Midbrain (tissue), 1 donor: ENCODE data around the gene COPZ2.
"Not testable (repeated sequence)": the region's sequence is repeated elsewhere in the genome, so short reads cannot be mapped to it uniquely, and the experiment has no call there.

ENCODE experiments used
- DNase-seq: peaks from one replicate; lab custom pipeline; 2025; lab: John Stamatoyannopoulos, UW

The COPZ2 gene

DNA sequence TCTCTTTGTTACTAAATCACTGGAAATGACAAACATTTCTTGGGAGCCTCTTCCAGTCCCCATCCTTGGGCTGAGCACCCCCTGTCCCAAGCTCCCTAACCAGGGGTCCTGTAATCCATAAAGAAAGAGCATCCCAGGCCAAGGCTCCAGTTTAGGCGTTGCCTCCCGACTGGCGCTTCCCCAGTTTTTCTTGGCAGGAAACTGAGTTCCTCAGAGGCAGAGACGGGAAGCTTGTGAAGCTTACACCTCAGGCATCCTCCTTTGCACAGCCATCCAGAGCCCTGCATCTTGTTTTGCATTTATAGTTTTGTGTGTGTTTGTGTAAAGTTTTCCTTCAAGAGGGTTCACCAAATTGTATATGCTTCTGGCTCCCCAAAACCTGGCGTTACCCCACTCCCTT, 7.1 kb downstream of the COPZ2 start:
- no peak for DNase-seq

DNA sequence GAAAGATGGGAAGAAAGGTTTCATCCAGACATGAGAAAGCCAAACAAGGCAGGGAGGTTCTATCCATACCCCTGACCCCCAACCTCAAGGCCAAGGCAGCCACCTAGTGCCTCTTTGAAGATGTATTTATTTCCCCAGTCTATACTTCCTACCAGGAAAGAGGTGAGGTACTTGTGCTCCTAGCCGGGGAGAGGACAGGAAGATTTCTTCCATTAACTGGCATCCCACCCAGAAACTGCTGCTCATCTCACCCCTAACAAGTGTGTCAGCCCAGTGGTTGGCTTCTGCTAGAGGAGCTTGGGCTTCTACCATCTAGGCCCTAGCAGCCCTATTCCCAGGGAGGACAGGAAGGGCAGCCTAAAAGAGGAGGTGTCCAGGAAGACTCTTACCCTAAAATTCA, 8.9 kb downstream of the COPZ2 start:
- no peak for DNase-seq

DNA sequence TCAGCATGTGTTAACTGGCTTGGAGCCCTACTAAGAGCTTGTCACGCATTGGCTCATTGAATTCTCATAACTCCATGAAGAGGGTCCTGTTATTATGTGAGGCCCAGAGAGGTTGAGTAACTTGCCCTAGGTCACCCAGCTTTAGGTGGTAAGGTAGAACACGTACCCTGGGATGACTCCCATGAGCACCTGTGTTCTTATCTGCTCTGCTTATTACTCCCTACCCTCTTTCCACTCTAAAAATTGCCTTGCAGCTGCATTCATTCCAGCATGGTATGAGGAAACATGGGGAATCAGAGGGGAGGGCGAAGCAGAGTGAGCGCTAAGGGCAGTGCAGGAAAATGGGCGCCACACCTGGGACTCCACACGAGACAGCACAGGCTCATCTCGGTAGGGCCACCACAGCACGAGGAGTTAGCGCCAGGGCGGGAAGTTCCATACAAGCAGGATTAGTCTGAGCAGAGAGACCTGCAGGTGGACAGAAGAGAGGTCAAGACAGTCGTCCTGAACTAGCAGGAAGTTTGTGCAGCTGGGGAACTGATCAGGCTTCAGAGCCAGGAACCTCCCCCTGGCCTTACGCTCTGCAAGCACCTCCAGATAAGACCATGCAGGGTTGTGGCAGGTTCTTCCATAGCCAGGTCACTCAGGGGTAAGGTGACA, 10.1 kb downstream of the COPZ2 start:
- no peak for DNase-seq

DNA sequence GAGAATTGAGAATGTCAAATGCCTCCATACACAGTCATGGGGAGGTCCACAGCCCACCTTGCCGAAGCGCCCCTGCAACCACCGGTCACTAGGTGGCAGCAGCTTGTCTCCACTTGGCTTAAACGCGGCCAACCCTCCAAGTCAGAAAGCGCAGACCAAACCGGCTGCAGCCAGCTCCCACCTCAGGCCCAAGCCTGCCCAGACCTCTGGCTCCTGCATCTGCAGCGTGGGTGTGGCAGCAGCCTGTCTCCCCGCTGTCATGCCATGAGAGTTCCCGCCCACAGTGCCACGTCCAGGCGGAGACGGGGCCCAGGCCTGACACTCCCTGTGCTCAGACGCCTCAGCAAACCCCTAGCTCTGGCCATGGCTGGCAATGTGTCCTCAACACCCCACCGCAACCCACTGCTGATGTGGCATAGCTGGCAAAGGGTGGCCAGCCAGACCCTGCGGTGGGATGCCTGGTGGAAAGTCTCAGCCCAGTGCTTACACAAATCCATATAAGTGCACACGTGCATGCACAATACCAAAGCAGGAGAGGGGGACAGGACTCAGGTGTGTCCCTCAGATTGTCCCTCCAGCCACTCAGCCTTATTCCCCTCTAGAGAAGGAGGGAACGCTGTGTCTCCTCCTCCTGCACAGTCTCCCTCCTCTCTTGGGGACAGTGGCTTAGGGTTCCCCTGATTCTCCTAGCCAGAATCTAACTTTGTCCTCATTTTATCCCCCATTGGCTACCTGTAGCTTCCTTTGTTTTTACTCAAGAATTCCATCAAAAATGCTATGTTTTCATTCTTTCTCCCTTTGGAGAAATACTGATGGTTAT, 10.9 kb downstream of the COPZ2 start:
- peak; percentile 77 for DNase-seq

DNA sequence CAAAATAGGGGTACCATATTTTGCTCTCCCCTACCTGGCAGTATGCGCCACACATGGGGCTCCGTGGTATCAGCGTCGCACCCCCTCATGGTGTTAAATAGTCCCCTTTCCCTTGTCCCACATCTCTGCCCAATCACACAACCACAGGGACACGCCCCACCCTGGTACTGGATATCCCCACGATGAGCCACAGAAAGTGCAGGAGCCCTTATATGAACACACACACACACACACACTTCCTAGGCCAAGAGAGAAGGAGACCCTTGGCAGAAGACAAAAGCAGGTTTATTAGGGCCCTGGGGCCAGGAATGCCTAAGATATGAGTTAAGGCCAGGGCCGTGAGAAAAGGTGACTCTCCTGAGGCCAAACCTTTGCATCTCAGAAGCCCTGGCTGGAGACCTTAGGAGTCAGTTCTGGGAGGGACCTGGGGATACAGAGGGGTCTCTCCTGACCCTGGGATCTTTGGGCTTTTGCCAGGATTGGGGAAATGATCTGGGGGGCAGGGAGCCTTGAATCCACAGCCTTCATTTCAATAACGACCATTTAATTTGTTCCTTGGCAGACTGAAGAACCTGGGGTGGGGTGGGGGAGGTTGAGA, 11.6 kb downstream of the COPZ2 start:
- no peak for DNase-seq

DNA sequence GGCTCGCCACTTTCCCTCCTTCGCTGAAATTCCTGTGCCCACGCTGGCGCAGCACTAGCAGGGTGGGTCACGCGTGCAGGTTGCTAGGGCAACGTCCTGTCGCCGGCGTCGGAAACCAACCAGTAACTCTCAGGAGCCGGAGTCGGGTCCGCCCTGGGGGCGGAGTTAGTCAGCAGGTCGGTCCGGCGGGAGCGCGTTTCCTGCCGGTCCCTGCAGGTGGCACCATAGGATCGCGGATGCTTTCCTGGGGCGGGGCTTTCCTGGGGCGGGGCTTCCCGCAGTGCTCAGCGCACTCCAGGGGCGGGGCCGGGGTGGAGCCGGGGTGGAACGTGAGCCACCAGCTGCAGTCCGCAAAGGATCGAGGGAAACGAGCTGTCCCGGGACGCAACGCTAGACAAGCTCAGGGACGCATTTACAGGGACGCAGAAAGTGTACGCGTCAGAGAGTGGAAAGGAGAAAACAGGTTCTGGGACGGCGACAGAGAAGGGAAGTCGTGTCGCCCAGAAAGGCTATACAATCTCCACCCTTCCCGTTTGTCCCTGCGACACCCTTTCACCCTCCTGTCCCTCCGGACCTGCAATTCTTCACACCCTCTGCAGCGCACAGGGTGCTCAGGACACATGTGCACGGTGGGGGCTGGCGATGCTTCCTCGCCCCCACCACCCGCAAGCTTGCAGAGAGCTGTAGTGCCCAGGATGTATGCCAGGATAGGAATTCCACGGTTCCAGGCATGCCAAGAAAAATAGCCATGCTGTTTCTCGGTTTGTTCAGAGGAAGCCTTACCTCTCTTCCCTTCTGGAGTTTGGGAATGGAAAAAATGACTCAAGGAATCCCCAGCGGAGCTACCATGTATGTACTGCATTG, 12.3 kb downstream of the COPZ2 start:
- DNase-seq, result peak; percentile 96

DNA sequence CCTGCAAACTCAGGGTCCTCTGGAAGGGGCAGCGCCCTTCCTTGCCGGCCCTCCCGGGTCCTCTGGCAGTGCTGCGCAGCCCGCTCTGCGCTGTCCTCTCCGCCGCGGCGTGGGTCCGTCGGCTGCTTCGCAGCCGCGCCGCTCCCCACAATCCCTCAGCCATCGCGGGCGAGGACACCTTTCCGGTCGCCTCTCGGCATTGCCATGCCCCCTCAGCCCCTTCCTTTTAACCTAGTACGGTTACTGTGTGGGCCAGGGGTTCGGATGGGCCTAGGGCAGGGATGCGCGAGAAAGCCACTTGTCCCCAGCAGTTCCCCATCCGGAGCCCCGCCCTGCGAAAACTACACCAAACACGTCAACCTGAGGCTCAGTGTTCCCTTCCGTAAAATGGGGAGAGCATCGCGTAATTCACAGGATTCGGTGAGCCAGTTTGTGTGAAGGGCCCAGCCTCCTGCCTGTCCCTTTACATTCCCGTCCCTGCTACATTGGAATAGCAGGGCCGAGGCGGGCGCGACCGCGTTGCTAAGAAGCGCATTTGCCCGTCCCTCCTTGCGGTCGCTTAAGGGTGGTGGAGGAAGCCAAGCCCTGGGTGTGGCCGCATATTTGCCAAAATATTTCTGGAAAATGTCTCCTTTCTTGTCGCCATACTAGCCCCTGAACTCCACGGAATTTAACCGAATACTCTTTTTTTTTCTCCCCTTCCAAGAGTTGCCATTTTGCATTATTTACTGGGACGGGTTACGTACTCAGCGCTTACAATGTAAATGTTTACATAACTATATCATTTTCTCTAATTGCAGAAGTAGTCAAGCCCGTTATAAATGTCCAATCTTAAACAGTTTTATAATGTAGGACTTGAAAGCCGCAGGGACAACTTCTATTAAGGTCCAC, 13.2 kb downstream of the COPZ2 start:
- no peak for DNase-seq

DNA sequence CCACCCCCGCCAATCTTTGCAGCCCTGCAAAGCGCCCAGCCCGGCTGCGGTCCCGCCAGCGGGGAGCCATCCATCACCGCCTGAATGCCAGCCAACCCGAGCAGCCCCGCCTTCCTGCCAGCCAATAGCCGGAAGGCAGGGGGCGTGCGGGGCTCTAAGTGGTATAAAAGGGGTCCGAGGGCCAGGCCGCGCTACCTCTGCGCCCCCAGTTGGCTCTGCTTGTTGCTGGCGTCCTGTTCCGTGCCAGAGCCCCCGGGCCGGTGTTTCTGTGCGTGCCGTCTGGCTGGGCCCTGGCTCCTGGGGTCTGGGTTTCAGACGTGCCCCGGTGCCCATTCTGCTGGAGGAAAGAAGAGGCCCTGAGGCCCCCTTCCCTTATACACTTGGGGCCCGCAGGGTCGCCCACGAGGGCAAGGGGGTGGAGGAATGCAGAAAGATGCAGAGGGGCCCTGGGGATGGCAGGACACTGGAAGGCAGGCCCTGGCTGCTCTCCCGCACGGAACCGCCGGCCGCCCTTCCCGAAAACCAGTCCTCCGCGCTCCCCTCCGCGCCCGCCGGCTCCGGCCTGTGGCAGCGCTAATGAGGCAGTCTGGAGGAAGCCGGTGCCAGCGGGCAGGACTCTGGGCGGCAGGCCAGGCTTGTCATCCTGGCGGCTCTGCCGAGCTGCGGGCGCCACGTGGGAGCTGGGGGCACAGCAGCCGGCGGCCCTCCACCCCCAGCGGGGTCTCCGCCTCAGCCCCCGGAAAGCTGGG, 14.0 kb downstream of the COPZ2 start:
- DNase-seq, result peak; percentile 91

DNA sequence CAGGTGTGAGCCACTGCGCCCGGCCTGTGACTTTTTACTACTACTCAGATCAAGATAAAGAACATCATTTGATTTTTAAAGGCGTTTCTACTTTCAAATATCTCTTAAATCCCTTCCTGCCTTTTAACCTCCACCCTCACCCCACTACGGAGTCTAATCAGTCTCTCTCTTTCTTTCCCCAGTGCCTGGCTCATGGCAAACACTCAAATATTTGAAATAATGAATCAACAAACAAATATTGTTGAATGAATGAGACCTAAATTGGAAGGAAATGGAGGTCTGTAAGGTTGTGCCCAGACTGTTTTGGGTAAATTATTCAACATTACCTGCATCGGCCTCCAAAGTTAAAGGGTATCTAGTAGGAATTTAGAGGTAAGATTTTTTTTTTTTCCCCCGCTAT, 14.7 kb downstream of the COPZ2 start:
- no peak for DNase-seq

DNA sequence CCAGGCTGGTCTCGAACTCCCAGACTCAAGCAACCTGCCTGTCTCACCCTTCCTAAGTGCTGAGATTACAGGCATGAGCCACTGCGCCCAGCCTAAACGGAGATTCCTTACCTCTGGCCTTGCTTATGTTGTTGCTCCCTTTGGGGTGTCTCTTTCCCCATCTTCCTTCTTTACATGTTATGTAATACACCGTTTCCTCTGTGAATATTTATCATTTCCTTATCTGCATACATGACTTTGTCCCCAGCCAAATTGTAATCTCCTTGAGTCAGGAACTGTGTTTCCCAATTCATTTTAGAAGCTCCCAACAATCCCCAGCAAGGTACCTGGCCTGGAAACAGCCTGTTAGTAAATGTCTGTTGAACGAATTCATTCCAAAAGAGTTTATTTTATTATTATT, 15.7 kb downstream of the COPZ2 start:
- DNase-seq, result no peak

DNA sequence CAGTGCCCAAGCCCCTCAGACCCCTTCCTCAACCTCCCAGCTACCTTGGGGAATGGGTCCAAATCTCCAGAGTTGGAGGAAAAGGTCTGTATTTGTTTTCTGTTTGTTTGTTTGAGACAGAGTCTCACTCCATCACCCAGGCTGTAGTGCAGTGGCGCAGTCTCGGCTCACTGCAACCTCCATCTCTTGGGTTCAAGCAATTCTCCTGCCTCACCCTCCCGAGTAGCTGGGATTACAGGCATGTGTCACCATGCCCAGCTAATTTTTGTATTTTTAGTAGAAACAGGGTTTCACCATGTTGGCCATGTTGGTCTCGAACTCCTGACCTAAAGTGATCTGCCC, 19.8 kb downstream of the COPZ2 start:
- DNase-seq, result not testable (repeated sequence)

DNA sequence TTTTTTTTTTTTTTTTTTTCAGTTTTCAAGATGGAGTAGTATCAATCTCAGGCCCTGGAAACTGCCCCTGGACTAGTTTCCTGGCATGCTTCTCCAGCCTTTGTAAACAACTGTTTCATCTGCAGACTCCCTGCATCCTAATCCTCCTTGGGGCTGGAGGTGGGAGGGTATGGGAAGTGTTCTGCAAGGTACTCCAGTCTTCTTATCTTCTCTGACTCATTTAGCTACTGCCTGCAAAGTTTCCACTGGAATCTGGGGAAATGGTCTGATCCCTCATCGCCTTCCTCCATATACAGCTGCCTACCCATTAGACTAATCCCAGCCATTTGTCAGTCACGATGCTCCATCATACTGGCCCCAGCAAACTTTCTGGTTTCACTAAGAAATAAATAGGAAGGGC, 21.5 kb downstream of the COPZ2 start:
- DNase-seq, result no peak

DNA sequence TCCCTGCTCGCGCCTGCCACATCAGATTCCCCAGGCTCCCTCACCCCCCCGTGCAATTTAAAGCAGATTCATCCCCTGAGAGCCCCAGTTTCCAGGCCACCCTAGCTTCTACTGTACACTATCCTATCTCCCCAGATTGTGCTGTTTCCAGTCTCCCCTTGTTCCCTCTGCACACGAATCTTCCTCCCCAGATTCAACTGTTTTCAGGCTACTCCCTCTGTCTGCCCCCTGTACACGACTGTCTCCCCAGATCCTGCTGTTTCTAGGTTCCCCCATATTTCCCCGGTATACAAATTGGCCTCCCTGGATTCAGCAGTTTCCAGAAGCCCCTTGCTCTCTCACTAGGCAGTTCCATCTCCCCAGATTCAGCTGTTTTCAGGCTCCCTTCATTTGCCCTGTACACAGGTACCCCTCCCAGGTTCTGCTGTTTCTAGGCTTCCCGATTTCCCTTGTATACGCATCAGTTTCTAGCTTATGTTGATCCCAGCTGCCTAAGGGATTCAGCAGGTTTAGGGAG, 22.9 kb downstream of the COPZ2 start:
- no peak for DNase-seq

DNA sequence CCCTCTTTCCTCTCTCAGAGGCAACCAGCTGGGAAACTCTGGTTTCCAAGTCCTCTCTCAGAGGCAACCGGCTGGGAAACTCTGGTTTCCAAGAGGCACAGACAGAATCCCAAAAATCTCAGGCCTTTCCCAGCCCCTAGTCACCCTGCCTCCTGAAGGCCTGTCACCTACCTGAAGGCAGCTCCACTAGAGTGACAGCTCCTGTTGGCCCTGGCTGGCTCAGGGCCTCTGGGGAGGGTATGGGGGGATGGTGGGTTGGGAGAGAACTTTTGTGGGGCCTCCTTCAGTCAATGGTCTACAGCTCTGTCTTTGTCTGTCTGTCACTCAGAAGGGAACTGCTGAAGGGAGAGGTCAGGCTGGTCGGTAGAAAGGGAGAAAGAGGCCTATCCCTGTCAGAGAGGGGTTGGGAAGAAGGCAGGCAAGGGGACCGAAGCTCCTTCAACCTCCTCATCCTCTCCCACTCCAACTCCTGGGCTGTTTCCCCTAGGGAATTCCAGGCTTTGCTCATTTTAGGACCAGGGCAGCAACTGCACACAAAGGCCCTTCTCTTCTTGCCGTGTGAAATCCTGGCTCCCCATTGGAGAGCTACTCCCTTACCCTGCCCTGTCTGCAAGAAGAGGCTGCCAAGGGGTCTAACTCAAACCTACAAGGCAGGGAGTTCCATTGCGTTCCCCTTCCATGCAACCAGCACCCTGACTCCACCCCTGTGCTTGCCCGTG, 23.6 kb downstream of the COPZ2 start:
- DNase-seq, result no peak

DNA sequence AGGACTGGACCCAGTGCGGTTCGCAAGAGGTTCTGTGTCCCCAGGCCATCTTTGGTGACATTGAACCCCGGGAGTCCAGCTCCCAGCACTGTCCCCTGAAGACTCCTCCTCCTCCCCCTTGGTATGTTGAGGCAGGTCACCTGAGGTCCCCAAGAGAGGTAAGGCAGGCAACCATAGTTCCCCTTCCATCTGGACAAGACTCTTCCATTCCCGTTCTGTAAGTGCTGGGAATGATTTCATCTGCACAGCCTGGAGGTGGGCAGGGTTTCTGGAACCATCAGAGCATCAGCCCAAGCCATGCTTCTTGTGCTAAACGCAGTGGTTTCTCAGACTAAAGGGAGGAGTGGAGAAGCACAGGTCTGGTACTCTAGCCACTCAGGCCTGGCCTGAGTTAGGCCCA, 24.9 kb downstream of the COPZ2 start:
- no peak for DNase-seq

DNA sequence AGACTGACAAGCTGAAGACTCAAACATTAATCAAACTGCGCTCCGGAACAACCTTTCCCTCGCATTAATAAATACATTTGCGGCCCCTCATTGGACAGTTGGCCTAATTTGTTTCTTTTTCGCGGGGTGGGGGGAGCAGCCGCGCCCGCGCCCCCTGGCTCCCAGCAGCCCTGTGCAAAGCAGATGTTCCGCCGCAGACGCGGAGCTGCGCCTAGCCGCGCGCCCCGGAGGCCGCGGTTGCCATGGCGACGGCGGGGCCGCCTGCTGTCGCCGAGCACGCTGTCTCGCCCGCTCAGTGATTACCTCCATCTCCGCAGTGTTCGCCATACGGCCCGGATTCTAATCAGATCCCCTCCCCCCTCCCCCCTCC, 25.5 kb downstream of the COPZ2 start:
- peak; percentile 29 for DNase-seq

DNA sequence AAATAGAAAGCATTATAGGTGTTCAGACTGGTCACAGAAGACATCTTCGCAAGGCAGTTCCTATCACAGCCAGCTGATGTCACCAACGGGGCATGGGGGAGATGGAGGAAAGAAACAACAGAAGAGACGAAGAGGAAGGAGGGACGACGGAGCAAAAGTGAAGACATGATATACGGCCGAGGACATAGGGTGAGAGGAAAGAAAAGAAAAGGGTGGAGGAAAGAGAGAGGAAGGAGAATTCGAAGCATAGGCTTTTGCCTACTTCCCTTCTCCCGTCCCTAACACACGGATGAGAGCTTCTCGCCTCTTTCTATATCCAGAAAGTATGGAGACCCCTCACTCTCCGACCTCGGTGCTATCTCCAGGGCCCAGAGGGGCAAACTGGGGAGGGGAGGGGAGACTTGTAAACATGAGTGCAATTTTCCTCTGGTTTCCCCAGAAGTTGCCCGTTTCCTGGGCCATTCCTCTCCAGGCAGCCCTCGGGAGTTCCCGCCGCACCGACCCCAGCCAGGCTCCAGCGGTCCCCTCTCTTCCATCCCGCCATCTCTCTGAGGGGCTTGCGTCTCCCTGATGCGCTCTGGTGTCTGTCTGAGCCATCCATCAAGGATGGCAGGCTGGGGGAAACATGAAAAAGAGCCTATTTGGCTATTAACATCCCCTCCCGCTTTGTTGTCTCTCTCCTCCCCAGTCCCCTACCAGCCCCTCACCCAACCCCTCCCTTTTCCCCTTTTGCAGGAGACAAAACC, 26.0 kb downstream of the COPZ2 start:
- DNase-seq, result no peak

DNA sequence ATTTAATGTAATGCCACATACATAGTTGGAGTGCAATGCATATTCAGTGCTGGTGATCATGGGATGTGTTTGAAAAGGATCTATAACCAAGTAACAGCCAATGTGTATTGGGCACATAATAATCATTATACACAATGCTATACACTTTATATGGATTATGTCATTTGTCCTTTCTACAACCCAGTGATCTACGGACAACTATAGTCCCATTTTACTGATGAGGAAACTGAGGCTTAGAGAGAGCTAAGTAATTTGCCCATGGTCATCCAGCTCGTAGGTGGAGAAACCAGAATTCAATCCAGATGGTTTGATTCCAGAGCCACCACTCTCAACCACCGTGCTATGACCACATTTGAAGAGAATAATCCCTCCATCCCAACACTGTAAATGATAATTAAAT, 27.4 kb downstream of the COPZ2 start:
- DNase-seq, result no peak
